Ishikawa (cell line): Measurements from ENCODE around the gene EFHC2.

Source experiments
- CEBPB ChIP-seq: IDR thresholded peaks from 2 replicates; pipeline ENCODE4 v1.6.1; 2012
- EGR1 ChIP-seq: IDR thresholded peaks from 2 replicates; pipeline ENCODE4 v1.6.1; 2012
- EP300 ChIP-seq: IDR thresholded peaks from 2 replicates; pipeline ENCODE4 v1.6.1; 2012; ENCODE audit warnings: borderline replicate concordance
- FOXM1 ChIP-seq: IDR thresholded peaks from 2 replicates; pipeline ENCODE4 v1.6.1; 2012; ENCODE audit warnings: low read depth, borderline replicate concordance
- NFIC ChIP-seq: IDR thresholded peaks from 2 replicates; pipeline ENCODE4 v1.6.1; 2012
- RAD21 ChIP-seq: IDR thresholded peaks from 2 replicates; pipeline ENCODE4 v1.6.1; 2012; ENCODE audit warnings: low read depth
- TAF1 ChIP-seq: IDR thresholded peaks from 2 replicates; pipeline ENCODE4 v1.6.1; 2012; ENCODE audit warnings: low read depth, mild to moderate bottlenecking
- TEAD4 ChIP-seq: IDR thresholded peaks from 2 replicates; pipeline ENCODE4 v1.6.1; 2012
- YY1 ChIP-seq: IDR thresholded peaks from 2 replicates; pipeline ENCODE4 v1.6.1; 2012; ENCODE audit warnings: low read depth
- ZBTB7A ChIP-seq: IDR thresholded peaks from 2 replicates; pipeline ENCODE4 v1.6.1; 2012; ENCODE audit warnings: low read depth
- TF ChIP-seq, protein P1 (sequence below): IDR thresholded peaks from 2 replicates; pipeline ENCODE4 v1.6.1; 2012; ENCODE audit warnings: low read depth, mild to moderate bottlenecking
- TF ChIP-seq, protein P2 (sequence below): IDR thresholded peaks from 2 replicates; pipeline ENCODE4 v1.6.1; 2012
- TF ChIP-seq, protein P3 (sequence below): IDR thresholded peaks from 2 replicates; pipeline ENCODE4 v1.6.1; 2012

DNA sequence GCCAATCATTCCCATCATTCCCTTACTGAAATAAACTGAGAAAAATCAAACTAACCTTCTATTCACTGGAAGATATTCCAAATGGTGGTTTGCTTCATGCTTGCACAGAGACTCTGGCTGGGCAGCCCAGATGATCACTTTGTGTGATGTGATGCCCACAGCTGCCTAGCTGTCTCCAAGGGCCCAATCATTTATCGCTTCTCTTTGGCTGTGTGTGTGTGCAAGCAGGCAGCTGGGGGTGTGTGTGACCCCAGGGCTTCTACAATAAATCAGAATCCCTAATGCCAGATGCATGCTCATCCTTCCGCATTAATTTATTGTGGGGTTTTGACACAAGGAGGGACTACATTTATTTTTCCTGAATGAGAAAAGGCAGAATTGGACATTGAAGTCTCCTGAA lies 230.1 kb downstream of the EFHC2 start:
- no peak for TF ChIP-seq EP300
- TF ChIP-seq, protein P1, sequence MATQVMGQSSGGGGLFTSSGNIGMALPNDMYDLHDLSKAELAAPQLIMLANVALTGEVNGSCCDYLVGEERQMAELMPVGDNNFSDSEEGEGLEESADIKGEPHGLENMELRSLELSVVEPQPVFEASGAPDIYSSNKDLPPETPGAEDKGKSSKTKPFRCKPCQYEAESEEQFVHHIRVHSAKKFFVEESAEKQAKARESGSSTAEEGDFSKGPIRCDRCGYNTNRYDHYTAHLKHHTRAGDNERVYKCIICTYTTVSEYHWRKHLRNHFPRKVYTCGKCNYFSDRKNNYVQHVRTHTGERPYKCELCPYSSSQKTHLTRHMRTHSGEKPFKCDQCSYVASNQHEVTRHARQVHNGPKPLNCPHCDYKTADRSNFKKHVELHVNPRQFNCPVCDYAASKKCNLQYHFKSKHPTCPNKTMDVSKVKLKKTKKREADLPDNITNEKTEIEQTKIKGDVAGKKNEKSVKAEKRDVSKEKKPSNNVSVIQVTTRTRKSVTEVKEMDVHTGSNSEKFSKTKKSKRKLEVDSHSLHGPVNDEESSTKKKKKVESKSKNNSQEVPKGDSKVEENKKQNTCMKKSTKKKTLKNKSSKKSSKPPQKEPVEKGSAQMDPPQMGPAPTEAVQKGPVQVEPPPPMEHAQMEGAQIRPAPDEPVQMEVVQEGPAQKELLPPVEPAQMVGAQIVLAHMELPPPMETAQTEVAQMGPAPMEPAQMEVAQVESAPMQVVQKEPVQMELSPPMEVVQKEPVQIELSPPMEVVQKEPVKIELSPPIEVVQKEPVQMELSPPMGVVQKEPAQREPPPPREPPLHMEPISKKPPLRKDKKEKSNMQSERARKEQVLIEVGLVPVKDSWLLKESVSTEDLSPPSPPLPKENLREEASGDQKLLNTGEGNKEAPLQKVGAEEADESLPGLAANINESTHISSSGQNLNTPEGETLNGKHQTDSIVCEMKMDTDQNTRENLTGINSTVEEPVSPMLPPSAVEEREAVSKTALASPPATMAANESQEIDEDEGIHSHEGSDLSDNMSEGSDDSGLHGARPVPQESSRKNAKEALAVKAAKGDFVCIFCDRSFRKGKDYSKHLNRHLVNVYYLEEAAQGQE, result no peak
- no peak for TF ChIP-seq YY1
- TF ChIP-seq, protein P2, sequence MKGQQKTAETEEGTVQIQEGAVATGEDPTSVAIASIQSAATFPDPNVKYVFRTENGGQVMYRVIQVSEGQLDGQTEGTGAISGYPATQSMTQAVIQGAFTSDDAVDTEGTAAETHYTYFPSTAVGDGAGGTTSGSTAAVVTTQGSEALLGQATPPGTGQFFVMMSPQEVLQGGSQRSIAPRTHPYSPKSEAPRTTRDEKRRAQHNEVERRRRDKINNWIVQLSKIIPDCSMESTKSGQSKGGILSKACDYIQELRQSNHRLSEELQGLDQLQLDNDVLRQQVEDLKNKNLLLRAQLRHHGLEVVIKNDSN, result no peak
- no peak for TF ChIP-seq CEBPB
- TF ChIP-seq NFIC, result no peak
- TF ChIP-seq FOXM1, result no peak
- no peak for TF ChIP-seq TEAD4
- no peak for TF ChIP-seq TAF1
- TF ChIP-seq, protein P3, sequence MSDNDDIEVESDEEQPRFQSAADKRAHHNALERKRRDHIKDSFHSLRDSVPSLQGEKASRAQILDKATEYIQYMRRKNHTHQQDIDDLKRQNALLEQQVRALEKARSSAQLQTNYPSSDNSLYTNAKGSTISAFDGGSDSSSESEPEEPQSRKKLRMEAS, result no peak
- TF ChIP-seq ZBTB7A, result no peak
- no peak for TF ChIP-seq RAD21
- no peak for TF ChIP-seq EGR1
